Esophagus squamous epithelium (tissue), 4 donors: Measurements from ENCODE around the gene NBL1.

Source experiments
- POLR2A ChIP-seq, 4 donors: fragments of 450-650 bp; IDR thresholded peaks; one replicate each; pipeline ENCODE4 v1.6.1; 2017; ENCODE audit warnings: antibody characterized with exemption in 4 of 4, mild to moderate bottlenecking in 4 of 4, moderate library complexity in 3 of 4
- TF ChIP-seq, protein P1 (sequence below), 6 experiments: fragments of 450-650 bp in 4 of 6; fragments of 200-600 bp in 2 of 6; sonication (generic) in 2 of 6; IDR thresholded peaks; one replicate each; pipeline ENCODE4 v1.5.1; 2016 to 2019; ENCODE audit warnings: antibody characterized with exemption in 6 of 6, mild to moderate bottlenecking in 4 of 6, moderate library complexity in 4 of 6

DNA sequence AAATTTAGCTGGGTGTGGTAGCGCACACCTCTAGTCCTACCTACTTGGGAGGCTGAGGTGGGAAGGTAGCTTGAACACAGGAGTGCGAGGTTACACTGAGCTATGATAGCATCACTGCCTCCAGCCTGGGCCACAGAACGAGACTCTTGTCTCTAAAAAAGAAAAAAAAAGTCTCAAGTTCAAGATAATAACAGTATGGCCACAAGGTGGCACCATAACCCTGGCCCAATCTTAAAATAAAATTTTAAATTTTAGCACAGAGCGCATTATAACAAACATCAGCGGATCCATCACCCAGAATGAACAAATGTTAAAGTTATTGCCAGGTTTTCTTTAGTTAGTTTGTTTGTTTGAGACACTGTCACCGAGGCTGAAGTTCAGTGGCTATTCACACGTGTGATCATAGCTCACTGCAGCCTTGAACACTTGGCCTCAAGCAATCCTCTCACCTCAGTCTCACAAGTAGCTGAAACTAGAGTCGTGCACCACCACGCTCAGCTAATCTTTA, 17.7 kb downstream of the NBL1 start:
- TF ChIP-seq, protein P1, sequence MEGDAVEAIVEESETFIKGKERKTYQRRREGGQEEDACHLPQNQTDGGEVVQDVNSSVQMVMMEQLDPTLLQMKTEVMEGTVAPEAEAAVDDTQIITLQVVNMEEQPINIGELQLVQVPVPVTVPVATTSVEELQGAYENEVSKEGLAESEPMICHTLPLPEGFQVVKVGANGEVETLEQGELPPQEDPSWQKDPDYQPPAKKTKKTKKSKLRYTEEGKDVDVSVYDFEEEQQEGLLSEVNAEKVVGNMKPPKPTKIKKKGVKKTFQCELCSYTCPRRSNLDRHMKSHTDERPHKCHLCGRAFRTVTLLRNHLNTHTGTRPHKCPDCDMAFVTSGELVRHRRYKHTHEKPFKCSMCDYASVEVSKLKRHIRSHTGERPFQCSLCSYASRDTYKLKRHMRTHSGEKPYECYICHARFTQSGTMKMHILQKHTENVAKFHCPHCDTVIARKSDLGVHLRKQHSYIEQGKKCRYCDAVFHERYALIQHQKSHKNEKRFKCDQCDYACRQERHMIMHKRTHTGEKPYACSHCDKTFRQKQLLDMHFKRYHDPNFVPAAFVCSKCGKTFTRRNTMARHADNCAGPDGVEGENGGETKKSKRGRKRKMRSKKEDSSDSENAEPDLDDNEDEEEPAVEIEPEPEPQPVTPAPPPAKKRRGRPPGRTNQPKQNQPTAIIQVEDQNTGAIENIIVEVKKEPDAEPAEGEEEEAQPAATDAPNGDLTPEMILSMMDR (IDR thresholded peaks at IDR 0.05): peak; percentile 42 to 76 (median 66)
- TF ChIP-seq POLR2A (IDR thresholded peaks at IDR 0.05): no peak
